ENCODE measurements around the gene CLP1.

- 0 out of 2 replicates have a peak, but pooled peaks have one; percentile 40 for TF ChIP-seq POLR2AphosphoS5 (IDR thresholded peaks at IDR 0.05; ENCODE audit: low read depth, low read length)
- TF ChIP-seq CTCF (IDR thresholded peaks at IDR 0.05) = peak; percentile 87
- TF ChIP-seq TCF12 (IDR thresholded peaks at IDR 0.05) = no peak
- TF ChIP-seq JUND (IDR thresholded peaks at IDR 0.05) = no peak
- no peak for TF ChIP-seq USF2 (IDR thresholded peaks at IDR 0.05; ENCODE audit: borderline replicate concordance, low read depth, low read length)
- TF ChIP-seq YY1 (IDR thresholded peaks at IDR 0.05; ENCODE audit: low read depth) = no peak
- no peak for TF ChIP-seq CHD2 (IDR thresholded peaks at IDR 0.05; ENCODE audit: low read length, partially characterized antibody)
- no peak for TF ChIP-seq GABPA (IDR thresholded peaks at IDR 0.05; ENCODE audit: low read depth)
- no peak for TF ChIP-seq IRF3 (IDR thresholded peaks at IDR 0.05; ENCODE audit: low read depth, low read length)
These were observed 12.5 kb upstream of the CLP1 start for GRCh38 chr11:57644748-57645688.
